Effector CD8-positive, alpha-beta T cell (primary cell): ENCODE measurements around the gene TMEM204.

Source experiments
- DNase-seq: peaks from one replicate; lab custom pipeline; 2025; lab: John Stamatoyannopoulos, UW

TMEM204 gene

GRCh38 chr16:1520461-1520860, 13.0 kb upstream of the TMEM204 start:
- DNase-seq: no peak

- DNase-seq: no peak
These were observed 9.8 kb upstream of the TMEM204 start for GRCh38 chr16:1523581-1524245.

GRCh38 chr16:1524366-1524765, 9.1 kb upstream of the TMEM204 start:
- DNase-seq: no peak

GRCh38 chr16:1525871-1526607, 7.4 kb upstream of the TMEM204 start:
- DNase-seq: no peak

GRCh38 chr16:1526608-1527555, 6.6 kb upstream of the TMEM204 start:
- DNase-seq: peak; percentile 21

GRCh38 chr16:1527836-1528811, 5.3 kb upstream of the TMEM204 start:
- DNase-seq: no peak

GRCh38 chr16:1528921-1529537, 4.4 kb upstream of the TMEM204 start:
- no peak for DNase-seq

- DNase-seq: no peak
These were observed 3.0 kb upstream of the TMEM204 start for GRCh38 chr16:1530349-1530882.

- no peak for DNase-seq
These were observed 2.4 kb upstream of the TMEM204 start for GRCh38 chr16:1530883-1531637.

- DNase-seq: no peak
These were observed 1.9 kb upstream of the TMEM204 start for GRCh38 chr16:1531638-1531910.

- no peak for DNase-seq
These were observed 1.2 kb upstream of the TMEM204 start for GRCh38 chr16:1532081-1532760.

- DNase-seq: no peak
These were observed 695 bp upstream of the TMEM204 start for GRCh38 chr16:1532771-1533170.

GRCh38 chr16:1534021-1535020, 855 bp downstream of the TMEM204 start:
- no peak for DNase-seq

- no peak for DNase-seq
These were observed 2.2 kb downstream of the TMEM204 start for GRCh38 chr16:1535391-1536291.

GRCh38 chr16:1536601-1537000, 3.1 kb downstream of the TMEM204 start:
- no peak for DNase-seq

- no peak for DNase-seq
These were observed 3.7 kb downstream of the TMEM204 start for GRCh38 chr16:1537138-1537577.

GRCh38 chr16:1537763-1538289, 4.4 kb downstream of the TMEM204 start:
- DNase-seq: peak; percentile 24
